ENCODE data around the gene IBTK. TPM values are rescaled to one million over a fixed set of nuclear protein-coding genes. Genes with fewer than 3 reads are reported as not detected.
"Not testable (repeated sequence)": the region's sequence is repeated elsewhere in the genome, so short reads cannot be mapped to it uniquely, and the experiment has no call there.

Gene IBTK
- total and polyA plus RNA-seq, 7 donors = 18.9 to 26.2 (median 25.0) TPM

GRCh38 chr6:82169138-82169876 lies 78.2 kb downstream of the IBTK start:
- no peaks in the 10 kb centered on the region for H3K27me3 ChIP-seq
- H3K9me3 ChIP-seq = no peaks in the 10 kb centered on the region
- 95% methylated on average over 2 of the region's 2 CpGs for WGBS, 2 donors
- TF ChIP-seq EP300 (IDR thresholded peaks at IDR 0.05) (no peak), POLR2AphosphoS5 (IDR thresholded peaks at IDR 0.05) (no peak), POLR2A (IDR thresholded peaks at IDR 0.05) (no peak)
- TF ChIP-seq, protein P1, sequence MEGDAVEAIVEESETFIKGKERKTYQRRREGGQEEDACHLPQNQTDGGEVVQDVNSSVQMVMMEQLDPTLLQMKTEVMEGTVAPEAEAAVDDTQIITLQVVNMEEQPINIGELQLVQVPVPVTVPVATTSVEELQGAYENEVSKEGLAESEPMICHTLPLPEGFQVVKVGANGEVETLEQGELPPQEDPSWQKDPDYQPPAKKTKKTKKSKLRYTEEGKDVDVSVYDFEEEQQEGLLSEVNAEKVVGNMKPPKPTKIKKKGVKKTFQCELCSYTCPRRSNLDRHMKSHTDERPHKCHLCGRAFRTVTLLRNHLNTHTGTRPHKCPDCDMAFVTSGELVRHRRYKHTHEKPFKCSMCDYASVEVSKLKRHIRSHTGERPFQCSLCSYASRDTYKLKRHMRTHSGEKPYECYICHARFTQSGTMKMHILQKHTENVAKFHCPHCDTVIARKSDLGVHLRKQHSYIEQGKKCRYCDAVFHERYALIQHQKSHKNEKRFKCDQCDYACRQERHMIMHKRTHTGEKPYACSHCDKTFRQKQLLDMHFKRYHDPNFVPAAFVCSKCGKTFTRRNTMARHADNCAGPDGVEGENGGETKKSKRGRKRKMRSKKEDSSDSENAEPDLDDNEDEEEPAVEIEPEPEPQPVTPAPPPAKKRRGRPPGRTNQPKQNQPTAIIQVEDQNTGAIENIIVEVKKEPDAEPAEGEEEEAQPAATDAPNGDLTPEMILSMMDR (IDR thresholded peaks at IDR 0.05) = no peak
- intact Hi-C loops (cut with DNase I) = no loop called here
- H3K4me3 ChIP-seq = no peak overlapping the region
- no peak overlapping the region for H3K27ac ChIP-seq
- H3K36me3 ChIP-seq = peaks cover 0 to 60% (median 13%) of the 10 kb centered on the region in 4 donors
- H3K4me1 ChIP-seq = no peaks in the 10 kb centered on the region
- no peak for DNase-seq

- Histone ChIP-seq H3K27me3 (no peaks in the 10 kb centered on the region), H3K27ac (no peak overlapping the region), H3K4me3 (no peak overlapping the region), H3K9me3 (no peaks in the 10 kb centered on the region), H3K4me1 (no peaks in the 10 kb centered on the region), H3K36me3 (peaks cover 0 to 32% (median 3%) of the 10 kb centered on the region in 4 donors)
- WGBS, 2 donors = 97% methylated on average over 5 of the region's 5 CpGs
- DNase-seq = no peak
- intact Hi-C loops (cut with DNase I) = no loop called here
- TF ChIP-seq, protein P1 (IDR thresholded peaks at IDR 0.05) = no peak
- TF ChIP-seq EP300 (IDR thresholded peaks at IDR 0.05) (no peak), POLR2AphosphoS5 (IDR thresholded peaks at IDR 0.05) (no peak), POLR2A (IDR thresholded peaks at IDR 0.05) (no peak)
Observed at GRCh38 chr6:82166493-82166892, 81.1 kb downstream of the IBTK start.

- no peak overlapping the region for H3K4me3 ChIP-seq
- no peaks in the 10 kb centered on the region for H3K27me3 ChIP-seq
- no peaks in the 10 kb centered on the region for H3K4me1 ChIP-seq
- no peaks in the 10 kb centered on the region for H3K36me3 ChIP-seq
- no peak for DNase-seq
- H3K9me3 ChIP-seq = no peaks in the 10 kb centered on the region
- no peak overlapping the region for H3K27ac ChIP-seq
- intact Hi-C loops (cut with DNase I) = no loop called here
- TF ChIP-seq, protein P1 (IDR thresholded peaks at IDR 0.05) = no peak
- no peak for TF ChIP-seq POLR2AphosphoS5 (IDR thresholded peaks at IDR 0.05)
- TF ChIP-seq POLR2A (IDR thresholded peaks at IDR 0.05) = no peak
- no peak for TF ChIP-seq EP300 (IDR thresholded peaks at IDR 0.05)
- WGBS, 2 donors = 95 to 96% methylated on average over 12 of the region's 12 CpGs
Observed at GRCh38 chr6:82160255-82160990, 87.1 kb downstream of the IBTK start.

- 89 to 96% methylated on average over 3 of the region's 3 CpGs for WGBS, 2 donors
- DNase-seq; H3K27me3 ChIP-seq; H3K9me3 ChIP-seq; H3K4me3 ChIP-seq; H3K27ac ChIP-seq; intact Hi-C loops (cut with DNase I); H3K36me3 ChIP-seq; H3K4me1 ChIP-seq: not testable (repeated sequence)
Observed at GRCh38 chr6:82152786-82153185, 94.8 kb downstream of the IBTK start.

- H3K27ac ChIP-seq; H3K27me3 ChIP-seq; H3K9me3 ChIP-seq; DNase-seq; H3K4me1 ChIP-seq; intact Hi-C loops (cut with DNase I); H3K36me3 ChIP-seq; H3K4me3 ChIP-seq: not testable (repeated sequence)
- WGBS, 2 donors = 93 to 94% methylated on average over 10 of the region's 10 CpGs
Observed at GRCh38 chr6:82151147-82151546, 96.4 kb downstream of the IBTK start.

All from sigmoid colon (tissue), 7 donors.